ENCODE measurements around the gene PDZK1. TPM values are rescaled to one million over a fixed set of nuclear protein-coding genes. Genes with fewer than 3 reads are reported as not detected.
"Not testable (repeated sequence)": the region's sequence is repeated elsewhere in the genome, so short reads cannot be mapped to it uniquely, and the experiment has no call there.

Gene PDZK1
- 5.3 and 6.1 TPM in 2 replicates for total RNA-seq (2014; rRNA removed; shearing (Covaris generic))

- DNase-seq (ENCODE audit: low read depth): peak; percentile 41
Measured at GRCh38 chr1:145707183-145707867, at the start of gene PDZK1. Gene PDZK1, minus strand, starts transcription at chr1:145707368. Its CDS starts 19,347 bp downstream, at chr1:145688021.

- DNase-seq (ENCODE audit: low read depth): peak; percentile 95
Measured at GRCh38 chr1:145751491-145752037, 44.4 kb upstream of the PDZK1 start.

GRCh38 chr1:145750426-145750825 lies 43.3 kb upstream of the PDZK1 start:
- no peak for DNase-seq (ENCODE audit: low read depth)

- DNase-seq (ENCODE audit: low read depth): no peak
Measured at GRCh38 chr1:145747398-145748247, 40.5 kb upstream of the PDZK1 start.

- DNase-seq (ENCODE audit: low read depth): no peak
Measured at GRCh38 chr1:145740269-145740668, 33.1 kb upstream of the PDZK1 start.

GRCh38 chr1:145736191-145736590 lies 29.0 kb upstream of the PDZK1 start:
- no peak for DNase-seq (ENCODE audit: low read depth)

- DNase-seq (ENCODE audit: low read depth): no peak
Measured at GRCh38 chr1:145730900-145731299, 23.7 kb upstream of the PDZK1 start.

GRCh38 chr1:145730467-145730866 lies 23.3 kb upstream of the PDZK1 start:
- DNase-seq (ENCODE audit: low read depth): no peak

GRCh38 chr1:145729666-145730436 lies 22.7 kb upstream of the PDZK1 start:
- DNase-seq (ENCODE audit: low read depth): no peak

GRCh38 chr1:145729196-145729595 lies 22.0 kb upstream of the PDZK1 start:
- no peak for DNase-seq (ENCODE audit: low read depth)

GRCh38 chr1:145726193-145726592 lies 19.0 kb upstream of the PDZK1 start:
- not testable (repeated sequence) for DNase-seq (ENCODE audit: low read depth)

- peak; percentile 60 for DNase-seq (ENCODE audit: low read depth)
Measured at GRCh38 chr1:145720878-145721671, 13.9 kb upstream of the PDZK1 start.

- peak; percentile 88 for DNase-seq (ENCODE audit: low read depth)
Measured at GRCh38 chr1:145720556-145720877, 13.3 kb upstream of the PDZK1 start.

GRCh38 chr1:145719230-145720079 lies 12.3 kb upstream of the PDZK1 start, which contains the start of gene CD160:
Gene CD160, plus strand, starts transcription at chr1:145719499. Its CDS starts 8,829 bp downstream, at chr1:145728328.
- no peak for DNase-seq (ENCODE audit: low read depth)

GRCh38 chr1:145718465-145718864 lies 11.3 kb upstream of the PDZK1 start:
- DNase-seq (ENCODE audit: low read depth): not testable (repeated sequence)

GRCh38 chr1:145717833-145718232 lies 10.7 kb upstream of the PDZK1 start:
- no peak for DNase-seq (ENCODE audit: low read depth)

GRCh38 chr1:145716641-145717345 lies 9.6 kb upstream of the PDZK1 start:
- peak; percentile 86 for DNase-seq (ENCODE audit: low read depth)

GRCh38 chr1:145714524-145715111 lies 7.5 kb upstream of the PDZK1 start:
- DNase-seq (ENCODE audit: low read depth): peak; percentile 27

GRCh38 chr1:145711213-145711651 lies 4.1 kb upstream of the PDZK1 start:
- DNase-seq (ENCODE audit: low read depth): no peak

Measured in RPMI7951 (cell line).